ENCODE measurements around the gene SPACA6.
A peak's percentile ranks its signal among the peaks of the same experiment; 100 is the strongest.

The SPACA6 gene

GRCh38 chr19:51653162-51653561, 40.0 kb upstream of the SPACA6 start:
- TF ChIP-seq CTCF (IDR thresholded peaks at IDR 0.05; ENCODE audit: low read depth, low read length, missing control alignments): no peak
- H3K4me3 ChIP-seq (replicated peaks; ENCODE audit: low read depth, low read length): no peak overlapping the region
- DNase-seq (ENCODE audit: extremely low read depth, low read depth): no peak

GRCh38 chr19:51654783-51655182, 38.3 kb upstream of the SPACA6 start:
- no peak overlapping the region for H3K4me3 ChIP-seq (replicated peaks; ENCODE audit: low read depth, low read length)
- no peak for TF ChIP-seq CTCF (IDR thresholded peaks at IDR 0.05; ENCODE audit: low read depth, low read length, missing control alignments)
- DNase-seq (ENCODE audit: extremely low read depth, low read depth): no peak

- H3K4me3 ChIP-seq (replicated peaks; ENCODE audit: low read depth, low read length): no peak overlapping the region
- peak; percentile 61 for TF ChIP-seq CTCF (IDR thresholded peaks at IDR 0.05; ENCODE audit: low read depth, low read length, missing control alignments)
- DNase-seq (ENCODE audit: extremely low read depth, low read depth): peak; percentile 45
Observed at GRCh38 chr19:51660975-51661600, 32.0 kb upstream of the SPACA6 start.

- TF ChIP-seq CTCF (IDR thresholded peaks at IDR 0.05; ENCODE audit: low read depth, low read length, missing control alignments): no peak
- no peak overlapping the region for H3K4me3 ChIP-seq (replicated peaks; ENCODE audit: low read depth, low read length)
- no peak for DNase-seq (ENCODE audit: extremely low read depth, low read depth)
Observed at GRCh38 chr19:51663650-51664049, 29.5 kb upstream of the SPACA6 start.

- H3K4me3 ChIP-seq (replicated peaks; ENCODE audit: low read depth, low read length): no peak overlapping the region
- DNase-seq (ENCODE audit: extremely low read depth, low read depth): no peak
- no peak for TF ChIP-seq CTCF (IDR thresholded peaks at IDR 0.05; ENCODE audit: low read depth, low read length, missing control alignments)
Observed at GRCh38 chr19:51664131-51664530, 29.0 kb upstream of the SPACA6 start.

- H3K4me3 ChIP-seq (replicated peaks; ENCODE audit: low read depth, low read length): no peak overlapping the region
- TF ChIP-seq CTCF (IDR thresholded peaks at IDR 0.05; ENCODE audit: low read depth, low read length, missing control alignments): peak; percentile 19
- DNase-seq (ENCODE audit: extremely low read depth, low read depth): no peak
Observed at GRCh38 chr19:51664997-51665396, 28.1 kb upstream of the SPACA6 start.

- H3K4me3 ChIP-seq (replicated peaks; ENCODE audit: low read depth, low read length): no peak overlapping the region
- TF ChIP-seq CTCF (IDR thresholded peaks at IDR 0.05; ENCODE audit: low read depth, low read length, missing control alignments): no peak
- no peak for DNase-seq (ENCODE audit: extremely low read depth, low read depth)
Observed at GRCh38 chr19:51668216-51668615, 24.9 kb upstream of the SPACA6 start.
